HepG2 (cell line): ENCODE measurements around the gene TRIM28. TPM values are rescaled to one million over a fixed set of nuclear protein-coding genes. Genes with fewer than 3 reads are reported as not detected.

Source experiments
- ASH2L ChIP-seq: fragments of 300-600, 200-600 bp; sonication (generic); IDR thresholded peaks from 2 replicates; pipeline ENCODE4 v1.7.0; 2017; ENCODE audit warnings: low read depth, mild to moderate bottlenecking, moderate library complexity, mixed read lengths, low read length; ENCODE audit not compliant: insufficient read length
- ATF7 ChIP-seq, 2 experiments: fragments of 450-650 bp in 1 of 2; sonication (generic) in 1 of 2; formaldehyde crosslinking in 1 of 2; IDR thresholded peaks; 2 replicates each; pipeline versions ENCODE4 v1.4.0 to v1.6.1; 2016 to 2020; ENCODE audit warnings: antibody characterized with exemption in 1 of 2, mild to moderate bottlenecking in 1 of 2, missing genetic modification reagents in 1 of 2
- CBX1 ChIP-seq: IDR thresholded peaks from one replicate; pipeline ENCODE4 v1.6.1; 2016; ENCODE audit warnings: antibody characterized with exemption, low read depth
- CENPBD1 ChIP-seq: sonication (generic); formaldehyde crosslinking; IDR thresholded peaks from 2 replicates; pipeline ENCODE4 v1.8.0; 2022; ENCODE audit warnings: missing genetic modification reagents, low read depth, mild to moderate bottlenecking, borderline replicate concordance
- FOSL2 ChIP-seq: sonication (generic); formaldehyde crosslinking; IDR thresholded peaks from 2 replicates; pipeline ENCODE4 v1.4.0; 2020; ENCODE audit warnings: missing genetic modification reagents
- HINFP ChIP-seq: sonication (generic); formaldehyde crosslinking; IDR thresholded peaks from 2 replicates; pipeline ENCODE4 v1.4.0; 2020; ENCODE audit warnings: low read depth, mild to moderate bottlenecking, missing genetic modification reagents
- HNRNPH1 ChIP-seq: fragments of 200-400 bp; formaldehyde crosslinking; optimal IDR thresholded peaks from 2 replicates; pipeline ENCODE3; 2017; ENCODE audit warnings: mild to moderate bottlenecking, low read depth, low read length
- IKZF1 ChIP-seq: fragments of 450-650 bp; IDR thresholded peaks from 2 replicates; pipeline ENCODE4 v1.7.1; 2016
- ISL2 ChIP-seq: sonication (generic); formaldehyde crosslinking; IDR thresholded peaks from 2 replicates; pipeline ENCODE4 v1.5.0; 2020; ENCODE audit warnings: missing genetic modification reagents
- MYC ChIP-seq: sonication (generic); formaldehyde crosslinking; IDR thresholded peaks from 2 replicates; pipeline ENCODE4 v1.9.0; 2021; ENCODE audit warnings: missing genetic modification reagents, borderline replicate concordance
- MZF1 ChIP-seq: sonication (generic); formaldehyde crosslinking; IDR thresholded peaks from 2 replicates; pipeline ENCODE4 v1.8.1; 2023; ENCODE audit warnings: mild to moderate bottlenecking, missing genetic modification reagents, borderline replicate concordance
- NFE2L2 ChIP-seq: fragments of 150-350 bp; IDR thresholded peaks from 2 replicates; pipeline ENCODE4 v1.6.1; 2014; ENCODE audit warnings: low read length
- NFIB ChIP-seq: sonication (generic); formaldehyde crosslinking; IDR thresholded peaks from 2 replicates; pipeline ENCODE4 v1.9.0; 2021; ENCODE audit warnings: missing genetic modification reagents, mild to moderate bottlenecking, borderline replicate concordance
- TBP ChIP-seq: sonication (generic); formaldehyde crosslinking; IDR thresholded peaks from 2 replicates; pipeline ENCODE4 v1.5.0; 2020; ENCODE audit warnings: missing genetic modification reagents
- ZBTB38 ChIP-seq: sonication (generic); formaldehyde crosslinking; IDR thresholded peaks from 2 replicates; pipeline ENCODE4 v1.5.1; 2020; ENCODE audit warnings: mild to moderate bottlenecking, missing genetic modification reagents
- ZBTB4 ChIP-seq: sonication (generic); formaldehyde crosslinking; IDR thresholded peaks from 2 replicates; pipeline ENCODE4 v1.4.0; 2020; ENCODE audit warnings: missing genetic modification reagents, mild to moderate bottlenecking, borderline replicate concordance
- ZNF234 ChIP-seq: sonication (generic); formaldehyde crosslinking; conservative IDR thresholded peaks from 2 replicates; pipeline ENCODE4 v1.5.1; 2020; ENCODE audit warnings: mild to moderate bottlenecking, missing genetic modification reagents
- ZNF510 ChIP-seq: sonication (generic); formaldehyde crosslinking; IDR thresholded peaks from 2 replicates; pipeline ENCODE4 v1.4.0; 2020; ENCODE audit warnings: low read depth, mild to moderate bottlenecking, missing genetic modification reagents
- ZNF660 ChIP-seq: sonication (generic); formaldehyde crosslinking; IDR thresholded peaks from 2 replicates; pipeline ENCODE4 v1.5.1; 2020; ENCODE audit warnings: mild to moderate bottlenecking, low read depth, missing genetic modification reagents, borderline replicate concordance
- polyA plus RNA-seq, 8 experiments: library from polyadenylated mRNA; depleted of rRNA in 3 of 8; stranded (reverse) in 7 of 8; unstranded in 1 of 8; fragments of >200 nt; fragmentation: Illumina TruSeq in 4 of 8; extraction: Trizol in 4 of 8; gene quantifications; 2 replicates each; pipeline versions ENCODE4 v1.2.1 to v1.2.3, GENCODE V29; 2011 to 2016; ENCODE audit warnings: low read depth in 4 of 8, missing spikeins in 1 of 8, mixed read lengths in 1 of 8; ENCODE audit not compliant: insufficient read depth in 1 of 8
- total RNA-seq, 5 experiments: library from RNA; depleted of rRNA; stranded (reverse); fragments of >200 nt; fragmentation: Illumina TruSeq; extraction: Trizol; gene quantifications; 2 replicates each; pipeline ENCODE4 v1.2.3, GENCODE V29; 2016; ENCODE audit warnings: low read depth in 1 of 5
- TF ChIP-seq, protein P1 (sequence below): sonication (generic); formaldehyde crosslinking; IDR thresholded peaks from 2 replicates; pipeline ENCODE4 v1.5.0; 2020; ENCODE audit warnings: mild to moderate bottlenecking, missing genetic modification reagents, borderline replicate concordance
- TF ChIP-seq, protein P2 (sequence below): IDR thresholded peaks from 2 replicates; pipeline ENCODE4 v1.6.1; 2016; ENCODE audit warnings: missing genetic modification reagents, missing compliant biosample characterization

The TRIM28 gene
- total and polyA plus RNA-seq, 2 of the 13 experiments (the other 11 are each of a cell fraction or from before 2014, with no cell fraction given) = 361 to 439 TPM

DNA sequence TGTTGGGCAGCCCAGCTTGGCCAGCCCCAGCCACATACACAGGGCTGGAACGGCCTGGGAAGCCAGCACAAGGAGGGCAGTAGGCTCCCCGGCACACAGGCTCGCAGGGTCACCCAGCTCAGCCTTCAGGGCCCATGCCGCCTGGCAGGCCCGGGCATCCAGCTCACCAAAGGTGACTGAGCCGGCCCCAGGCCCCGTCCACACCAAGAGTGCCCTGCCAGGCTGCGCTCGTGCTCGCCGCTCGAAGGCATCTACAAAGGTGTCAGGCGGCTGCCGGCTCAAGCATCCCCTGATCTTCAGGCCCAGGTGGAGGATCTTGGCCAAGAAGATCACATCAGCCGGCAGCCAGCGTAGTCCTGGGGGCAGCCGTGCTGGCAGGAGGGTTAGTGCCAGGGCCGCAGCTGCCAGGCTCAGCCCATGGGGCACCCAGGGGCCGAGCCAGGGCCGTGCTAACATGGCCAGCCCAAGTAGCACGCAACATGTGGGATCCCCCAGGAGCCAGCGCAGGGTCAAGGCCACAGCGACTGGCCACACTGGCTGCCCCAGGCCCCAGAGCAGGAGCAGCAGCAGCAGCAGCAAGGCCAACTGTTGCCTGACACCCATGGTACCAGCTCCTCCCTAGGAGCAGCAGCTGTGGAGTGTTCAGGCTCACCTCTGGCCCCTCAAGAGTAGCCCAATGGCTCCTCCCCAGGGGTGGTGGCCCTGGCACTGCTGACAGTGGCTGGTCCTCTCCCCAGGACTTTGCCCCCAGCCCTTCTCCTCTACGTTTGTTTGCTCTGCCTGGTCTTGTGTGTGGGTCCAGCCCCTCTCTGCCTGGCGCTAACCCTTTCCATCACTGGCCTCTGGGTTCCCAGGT, 32.3 kb upstream of the TRIM28 start, which contains the start of gene SLC27A5 (continued):
- 0 out of 2 replicates have a peak, but pooled peaks have one; percentile 45 for TF ChIP-seq HINFP (CRISPR knock-in tag)
- TF ChIP-seq ZBTB4 (CRISPR knock-in tag) = peak; percentile 59
- TF ChIP-seq ZNF234 (CRISPR knock-in tag) = no peak
- no peak for TF ChIP-seq HNRNPH1
- 0 out of 2 replicates have a peak, but pooled peaks have one; percentile 62 for TF ChIP-seq ZNF510 (CRISPR knock-in tag)
- TF ChIP-seq NFE2L2 = no peak
- TF ChIP-seq IKZF1 = no peak
- no peak for TF ChIP-seq ATF7 (IDR thresholded peaks at IDR 0.05)
- no peak for TF ChIP-seq ATF7 (CRISPR knock-in tag; IDR thresholded peaks at IDR 0.05)
- no peak for TF ChIP-seq CENPBD1 (CRISPR knock-in tag)
- TF ChIP-seq FOSL2 = peak; percentile 49; the same call in 1 of the 2 replicates
- TF ChIP-seq ISL2 (CRISPR knock-in tag) = no peak; the same call in 1 of the 2 replicates
- TF ChIP-seq MZF1 (CRISPR knock-in tag) = no peak
- no peak for TF ChIP-seq NFIB (CRISPR knock-in tag)
- TF ChIP-seq TBP = no peak
- no peak for TF ChIP-seq ZBTB38 (CRISPR knock-in tag)
- peak; percentile 31 for TF ChIP-seq ASH2L
- TF ChIP-seq, protein P1, sequence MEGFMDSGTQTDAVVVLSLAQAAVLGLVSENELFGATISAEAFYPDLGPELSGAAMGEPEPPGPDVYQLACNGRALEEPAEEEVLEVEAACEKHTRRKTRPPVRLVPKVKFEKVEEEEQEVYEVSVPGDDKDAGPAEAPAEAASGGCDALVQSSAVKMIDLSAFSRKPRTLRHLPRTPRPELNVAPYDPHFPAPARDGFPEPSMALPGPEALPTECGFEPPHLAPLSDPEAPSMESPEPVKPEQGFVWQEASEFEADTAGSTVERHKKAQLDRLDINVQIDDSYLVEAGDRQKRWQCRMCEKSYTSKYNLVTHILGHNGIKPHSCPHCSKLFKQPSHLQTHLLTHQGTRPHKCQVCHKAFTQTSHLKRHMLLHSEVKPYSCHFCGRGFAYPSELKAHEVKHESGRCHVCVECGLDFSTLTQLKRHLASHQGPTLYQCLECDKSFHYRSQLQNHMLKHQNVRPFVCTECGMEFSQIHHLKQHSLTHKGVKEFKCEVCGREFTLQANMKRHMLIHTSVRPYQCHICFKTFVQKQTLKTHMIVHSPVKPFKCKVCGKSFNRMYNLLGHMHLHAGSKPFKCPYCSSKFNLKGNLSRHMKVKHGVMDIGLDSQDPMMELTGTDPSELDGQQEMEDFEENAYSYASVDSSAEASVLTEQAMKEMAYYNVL = 0 out of 2 replicates have a peak, but pooled peaks have one; percentile 19
- peak; percentile 78; the same call in 1 of the 2 replicates for TF ChIP-seq MYC (CRISPR knock-in tag)
- no peak for TF ChIP-seq ZNF660
- TF ChIP-seq, protein P2, sequence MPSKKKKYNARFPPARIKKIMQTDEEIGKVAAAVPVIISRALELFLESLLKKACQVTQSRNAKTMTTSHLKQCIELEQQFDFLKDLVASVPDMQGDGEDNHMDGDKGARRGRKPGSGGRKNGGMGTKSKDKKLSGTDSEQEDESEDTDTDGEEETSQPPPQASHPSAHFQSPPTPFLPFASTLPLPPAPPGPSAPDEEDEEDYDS (CRISPR knock-in tag) = peak; percentile 75
- no peak for TF ChIP-seq CBX1
